Measurements from ENCODE around the gene TASP1. TPM values are rescaled to one million over a fixed set of nuclear protein-coding genes. Genes with fewer than 3 reads are reported as not detected.

The TASP1 gene
- total RNA-seq, 2 donors from 2014 or later: 5.7 to 13.8 TPM

- peak; percentile 50 to 52 for ATAC-seq
- intact Hi-C loops (cut with DNase I): no loop called here
- DNase-seq: no peak
Observed at GRCh38 chr20:13458860-13459451, 179.8 kb downstream of the TASP1 start.

DNA sequence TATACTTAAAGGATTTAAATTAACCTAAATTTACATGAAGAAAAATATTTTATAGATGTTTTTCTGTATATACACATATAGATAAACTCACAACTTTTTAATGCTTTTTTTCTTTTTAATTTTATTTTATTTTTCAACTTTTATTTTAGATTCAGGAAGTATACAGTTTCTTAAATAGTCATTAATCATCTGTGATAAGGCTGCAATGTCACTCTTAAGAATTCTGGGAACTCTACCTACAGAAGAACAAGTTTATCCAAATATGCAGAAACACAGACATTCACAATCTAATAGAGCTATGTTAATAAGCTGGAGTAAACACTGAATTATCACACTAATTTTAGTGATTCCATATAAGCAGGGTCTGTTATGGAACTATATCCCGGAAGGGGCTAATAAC lies 181.2 kb downstream of the TASP1 start:
- no peak for ATAC-seq
- intact Hi-C loops (cut with DNase I): no loop called here

GRCh38 chr20:13455713-13456112 lies 183.0 kb downstream of the TASP1 start:
- intact Hi-C loops (cut with DNase I): no loop called here
- no peak for ATAC-seq
- DNase-seq: no peak

More for the DNA sequence above, 181.2 kb downstream of the TASP1 start:
- no peak for DNase-seq

- no peak for DNase-seq
- intact Hi-C loops (cut with DNase I): no loop called here
- no peak for ATAC-seq
Observed at GRCh38 chr20:13453367-13453766, 185.4 kb downstream of the TASP1 start.

- intact Hi-C loops (cut with DNase I): no loop called here
- no peak for ATAC-seq
Observed at GRCh38 chr20:13452470-13453124, 186.1 kb downstream of the TASP1 start.

GRCh38 chr20:13449868-13450434 lies 188.8 kb downstream of the TASP1 start:
- intact Hi-C loops (cut with DNase I): no loop called here
- ATAC-seq: no peak
- no peak for DNase-seq

More at GRCh38 chr20:13452470-13453124, 186.1 kb downstream of the TASP1 start:
- DNase-seq: no peak

DNA sequence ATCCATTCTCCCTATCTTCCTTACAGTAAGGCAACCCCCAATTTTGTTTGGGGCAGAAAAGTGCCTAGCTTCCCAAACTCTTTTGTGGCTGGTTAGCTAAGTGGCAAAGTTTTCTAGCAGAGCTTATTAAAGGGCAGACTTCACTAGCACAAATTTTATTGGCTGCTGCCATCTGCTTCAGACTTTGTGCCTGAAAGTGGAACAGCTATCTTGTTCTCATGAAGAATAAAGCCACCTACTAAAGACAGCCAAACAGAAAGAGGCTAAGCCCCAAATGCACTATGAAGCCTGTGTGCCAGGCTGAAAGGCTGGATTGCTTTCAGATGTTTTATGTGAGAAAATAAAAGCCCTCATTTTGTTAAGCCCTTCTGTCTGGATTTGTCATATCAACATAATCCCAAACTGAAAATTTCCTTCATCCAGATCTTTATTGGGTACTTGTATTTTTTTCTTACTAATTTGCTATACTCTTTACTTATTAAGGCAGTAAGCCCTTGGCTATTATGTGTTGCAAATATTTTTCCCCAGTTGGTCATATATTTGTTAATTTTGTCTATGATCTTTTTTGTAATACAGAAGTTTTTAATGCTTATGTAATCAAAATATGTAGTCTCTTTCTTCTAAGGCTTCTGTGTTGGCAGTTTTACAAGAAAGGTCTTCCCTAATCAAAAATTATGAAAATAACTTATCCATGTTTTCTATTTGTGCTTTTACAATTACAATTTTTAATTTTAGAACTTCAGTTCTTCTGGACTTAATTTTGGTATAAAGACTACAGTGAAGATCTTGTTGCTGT lies 191.1 kb downstream of the TASP1 start:
- no peak for ATAC-seq
- intact Hi-C loops (cut with DNase I): no loop called here

GRCh38 chr20:13443690-13444089 lies 195.0 kb downstream of the TASP1 start:
- intact Hi-C loops (cut with DNase I): no loop called here
- no peak for ATAC-seq
- DNase-seq: no peak

More for the DNA sequence above, 191.1 kb downstream of the TASP1 start:
- no peak for DNase-seq

GRCh38 chr20:13442986-13443385 lies 195.7 kb downstream of the TASP1 start:
- intact Hi-C loops (cut with DNase I): no loop called here
- no peak for DNase-seq
- ATAC-seq: no peak

GRCh38 chr20:13441388-13441787 lies 197.3 kb downstream of the TASP1 start:
- DNase-seq: no peak
- intact Hi-C loops (cut with DNase I): no loop called here
- no peak for ATAC-seq

DNA sequence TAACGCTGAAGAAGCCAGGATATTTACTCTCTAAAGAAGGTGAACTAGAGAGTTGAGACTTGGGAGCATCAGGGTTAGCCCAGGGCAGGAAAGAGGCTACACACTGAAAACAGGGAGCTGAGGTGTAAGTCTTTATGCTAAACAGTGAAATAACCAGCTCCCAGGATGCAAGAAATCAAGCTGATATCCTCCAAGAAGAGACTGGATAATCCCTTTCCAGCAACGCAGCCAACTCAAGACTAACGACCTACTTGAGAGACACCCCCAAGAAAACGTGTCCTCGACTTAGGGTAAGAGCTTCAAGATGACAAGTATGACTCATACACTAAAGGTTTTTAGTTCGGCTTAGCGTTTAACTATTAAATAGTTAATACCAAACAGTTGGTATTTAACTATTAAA lies 202.2 kb downstream of the TASP1 start:
- intact Hi-C loops (cut with DNase I): no loop called here
- no peak for DNase-seq
- no peak for ATAC-seq

GRCh38 chr20:13432126-13432525 lies 206.6 kb downstream of the TASP1 start:
- DNase-seq (no peak), ATAC-seq (peak in 1 of 2 donors; percentile 30)
- intact Hi-C loops (cut with DNase I): no loop called here

- ATAC-seq: no peak
- intact Hi-C loops (cut with DNase I): no loop called here
Observed at GRCh38 chr20:13430346-13431002, 208.3 kb downstream of the TASP1 start.

DNA sequence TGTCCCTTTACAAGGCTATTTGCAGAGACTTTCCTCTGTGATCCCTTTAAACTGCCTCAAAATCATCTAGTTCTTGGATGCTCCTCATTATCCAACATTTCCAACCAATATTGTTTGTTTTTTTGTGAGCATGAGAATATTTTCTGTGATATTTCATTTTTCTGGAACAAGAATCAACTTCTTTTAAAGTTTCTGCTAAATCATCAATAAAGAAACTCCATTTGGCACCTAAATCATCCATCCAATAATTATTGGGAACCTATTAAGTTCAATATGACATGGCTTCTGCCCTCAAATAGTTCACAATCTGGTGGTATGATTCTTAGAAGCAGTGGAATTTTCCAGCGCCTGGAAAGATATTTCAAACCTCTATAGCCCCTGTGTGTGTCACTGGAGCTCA lies 210.0 kb downstream of the TASP1 start:
- no peak for ATAC-seq
- intact Hi-C loops (cut with DNase I): no loop called here
- DNase-seq: no peak

More at GRCh38 chr20:13430346-13431002, 208.3 kb downstream of the TASP1 start:
- no peak for DNase-seq

DNA sequence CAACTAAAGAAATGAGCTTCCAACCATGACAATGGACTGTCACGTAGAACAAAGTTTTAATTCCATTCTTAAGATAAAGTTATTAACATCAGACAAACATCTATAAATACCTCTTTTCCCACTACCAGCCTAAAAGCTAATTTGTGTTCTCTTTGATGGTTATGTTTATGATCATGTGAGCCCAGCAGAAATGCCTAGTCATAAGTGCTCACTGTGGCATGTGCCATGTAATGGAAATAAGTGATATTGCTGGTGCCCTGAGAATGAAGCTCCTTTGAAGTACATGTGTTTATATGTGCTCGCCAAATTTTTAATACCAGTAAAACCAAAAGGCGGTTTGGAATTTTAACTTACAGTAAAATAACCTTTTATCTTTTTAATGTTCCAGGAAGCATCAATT lies 211.9 kb downstream of the TASP1 start:
- ATAC-seq: no peak
- intact Hi-C loops (cut with DNase I): no loop called here
- no peak for DNase-seq

- intact Hi-C loops (cut with DNase I): no loop called here
- DNase-seq (peak; percentile 19), ATAC-seq (no peak)
Observed at GRCh38 chr20:13425381-13426135, 213.2 kb downstream of the TASP1 start.

DNA sequence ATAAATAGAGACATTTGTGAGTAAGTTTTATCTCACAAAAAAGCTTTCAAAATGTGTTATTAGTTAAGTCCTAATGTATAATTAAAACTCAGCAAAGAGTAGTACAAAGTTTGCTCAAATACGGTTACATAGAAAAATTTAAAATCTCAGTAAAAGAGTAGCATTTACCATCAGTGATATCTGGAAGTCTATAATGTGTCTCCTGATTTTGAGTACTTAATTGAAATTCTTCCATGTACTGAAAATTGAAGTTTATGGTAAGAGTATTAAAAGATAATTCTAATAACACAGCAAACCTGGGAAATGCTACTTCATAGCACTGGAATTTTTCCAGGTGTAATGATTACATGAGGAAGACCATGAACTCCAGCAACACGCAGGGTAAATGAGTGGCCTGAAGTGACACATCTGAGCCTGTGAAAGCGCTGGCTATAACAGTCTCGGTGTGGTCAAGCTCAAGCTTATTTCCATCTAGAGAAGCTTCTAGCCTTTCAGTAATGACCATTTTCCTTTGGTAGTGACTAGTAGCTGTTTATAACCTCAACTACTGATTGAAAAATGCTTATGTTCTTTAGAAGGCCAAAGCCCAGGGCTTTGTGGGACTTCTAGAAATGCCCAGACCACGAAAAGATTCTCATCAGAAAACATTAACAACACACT lies 214.4 kb downstream of the TASP1 start:
- no peak for DNase-seq
- no peak for ATAC-seq
- intact Hi-C loops (cut with DNase I): no loop called here

DNA sequence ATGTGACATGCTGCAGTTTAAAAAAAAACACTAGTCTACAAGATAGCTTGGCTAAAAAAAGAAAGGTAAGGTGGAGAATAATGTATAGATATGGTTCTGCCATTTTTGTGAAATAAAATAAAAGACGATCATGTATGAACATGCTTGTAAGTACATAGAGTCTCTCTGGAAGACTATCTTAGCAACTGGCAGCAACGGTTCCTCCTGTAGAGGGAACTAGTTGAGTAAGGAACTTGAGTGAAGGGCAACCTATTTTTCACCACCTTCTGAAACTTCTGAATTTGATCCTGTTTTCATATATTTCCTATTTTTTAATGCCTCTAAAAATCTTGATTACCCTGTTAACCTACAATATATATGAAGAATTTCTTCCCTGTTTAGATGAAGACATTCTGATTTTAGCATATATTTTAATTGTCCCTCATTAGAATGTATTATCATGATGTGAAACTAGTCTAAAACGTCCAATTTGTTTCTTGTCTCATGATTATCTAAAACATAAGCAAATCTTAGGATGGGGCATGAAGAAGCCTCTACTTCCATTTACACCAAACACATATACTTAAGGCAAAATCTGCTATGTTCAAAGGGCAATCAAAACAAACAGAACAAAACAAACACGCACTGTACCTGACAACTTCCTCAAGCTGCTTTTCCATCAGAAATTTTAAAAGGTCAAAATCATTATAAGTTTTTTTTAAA lies 215.1 kb downstream of the TASP1 start:
- ATAC-seq (no peak), DNase-seq (no peak)
- intact Hi-C loops (cut with DNase I): no loop called here
